Panc1 (cell line): ENCODE measurements around the gene APP.

ENCODE experiments used
- CTCF ChIP-seq: fragments of 450-650 bp; IDR thresholded peaks from 2 replicates; pipeline ENCODE4 v1.5.1; 2017; ENCODE audit warnings: mild to moderate bottlenecking
- POLR2AphosphoS5 ChIP-seq: IDR thresholded peaks from 2 replicates; pipeline ENCODE4 v1.6.1; 2012; ENCODE audit warnings: mild to moderate bottlenecking, low read depth, low read length, moderate library complexity
- REST ChIP-seq, 2 experiments: IDR thresholded peaks; 2 replicates each; pipeline ENCODE4 v1.6.1; 2011 to 2012; ENCODE audit warnings: low read depth in 2 of 2, control low read depth in 1 of 2, low read length in 1 of 2, mild to moderate bottlenecking in 1 of 2, moderate library complexity in 1 of 2; ENCODE audit not compliant: insufficient read depth in 1 of 2

DNA sequence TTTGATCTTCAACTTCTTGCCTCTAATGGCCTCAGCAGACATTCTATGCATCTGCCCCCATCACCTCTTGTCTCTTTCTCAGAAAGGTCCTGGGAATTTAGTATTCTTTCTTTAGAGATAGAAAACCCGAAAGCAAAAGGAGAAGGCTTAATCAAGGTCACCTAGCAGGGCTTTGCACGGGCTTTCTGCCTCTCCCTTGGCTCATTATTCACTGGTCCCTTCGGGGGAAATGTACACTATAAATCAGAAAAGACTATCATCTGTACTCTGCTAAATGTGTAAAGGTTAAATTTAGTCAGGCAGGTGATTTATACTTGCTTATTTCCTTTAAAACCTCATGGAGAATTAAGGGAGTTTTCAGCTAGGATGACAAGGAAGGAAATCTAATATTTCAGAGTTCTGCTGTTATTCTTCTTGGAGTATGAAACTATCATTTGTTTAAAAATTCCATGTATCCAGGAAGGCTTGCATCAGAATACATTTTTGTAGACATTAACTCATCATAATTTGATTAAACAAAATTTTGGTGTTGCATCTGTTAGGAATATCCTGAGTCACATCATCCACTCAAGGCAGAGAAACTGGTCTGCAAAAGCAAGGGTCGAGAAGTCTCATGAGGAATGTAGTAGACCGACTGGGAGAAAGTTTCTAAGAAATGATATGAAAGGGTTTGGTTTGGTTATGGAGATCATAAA is 311.2 kb downstream of the APP start:
- TF ChIP-seq CTCF (no peak), POLR2AphosphoS5 (no peak), REST (IDR thresholded peaks at IDR 0.05; ENCODE audit: insufficient read depth in 1 of 2, low read depth in 2 of 2, low read length in 1 of 2) (no peak)
